GM10248 (cell line): ENCODE data around the gene HS3ST1.

ENCODE experiments used
- CTCF ChIA-PET: fragments of 300-600 bp; sonication (Branson Sonifier 250); formaldehyde crosslinking; extraction: SDS; loops from one replicate; lab custom pipeline; 2021; ENCODE audit warnings: antibody characterized with exemption; lab: Yijun Ruan, JAX
- POLR2A ChIA-PET: fragments of 350-650 bp; sonication (Branson Sonifier 250); formaldehyde crosslinking; extraction: SDS; loops from one replicate; lab custom pipeline; 2020; ENCODE audit warnings: antibody characterized with exemption; lab: Yijun Ruan, JAX
- DNase-seq: peaks from one replicate; pipeline ENCODE4 v3.0.0; 2012; ENCODE audit errors: extremely low spot score
- CTCF ChIP-seq: IDR thresholded peaks from 2 replicates; pipeline ENCODE4 v1.5.1; 2012; ENCODE audit warnings: mild to moderate bottlenecking, low read depth; ENCODE audit errors: extremely low read depth, missing control alignments, control extremely low read depth

Gene HS3ST1

GRCh38 chr4:11428231-11428898 is at the start of gene HS3ST1:
TSS of gene HS3ST1 (minus strand) at chr4:11428894. CDS start at chr4:11400005, 28,889 bp downstream.
- ChIA-PET CTCF (interaction anchor here (0.7 to 3.2 kb wide), 9 partner anchors 14 to 875 kb away, joined by 3 to 13 read pairs (median 4); no protein-coding TSS in a partner anchor), POLR2A (no interaction called here)
- peak; percentile 24 for DNase-seq
- no peak for TF ChIP-seq CTCF

GRCh38 chr4:11475871-11476270 is 47.2 kb upstream of the HS3ST1 start:
- no peak for TF ChIP-seq CTCF
- no peak for DNase-seq
- ChIA-PET POLR2A (no interaction called here), CTCF (no interaction called here)

- TF ChIP-seq CTCF, result no peak
- ChIA-PET POLR2A (no interaction called here), CTCF (interaction anchor here (1.5 to 1.7 kb wide), 3 partner anchors 10 to 45 kb away, joined by 4 to 5 read pairs (median 5); no protein-coding TSS in a partner anchor)
- DNase-seq, result no peak
These were observed 45.5 kb upstream of the HS3ST1 start for GRCh38 chr4:11474146-11474545.

GRCh38 chr4:11472535-11472934 is 43.8 kb upstream of the HS3ST1 start:
- POLR2A ChIA-PET, result no interaction called here
- no peak for DNase-seq
- no peak for TF ChIP-seq CTCF
- CTCF ChIA-PET, result no interaction called here

GRCh38 chr4:11471618-11472017 is 42.9 kb upstream of the HS3ST1 start:
- ChIA-PET CTCF (interaction anchor here (1.0 to 2.1 kb wide), 2 partner anchors 12 to 17 kb away, joined by 4 to 6 read pairs; no protein-coding TSS in a partner anchor), POLR2A (no interaction called here)
- TF ChIP-seq CTCF, result no peak
- peak; percentile 10 for DNase-seq

- ChIA-PET POLR2A (interaction anchor here (0.6 kb wide), 1 partner anchor 41 kb away, joined by 11 read pairs; no protein-coding TSS in a partner anchor), CTCF (interaction anchor here (2.0 to 2.1 kb wide), 2 partner anchors 7 to 13 kb away, joined by 5 to 6 read pairs; no protein-coding TSS in a partner anchor)
- no peak for TF ChIP-seq CTCF
- no peak for DNase-seq
These were observed 42.4 kb upstream of the HS3ST1 start for GRCh38 chr4:11471046-11471441.
